SW 1271 (cell line): ENCODE data around the gene VSIG1.

ENCODE experiments used
- DNase-seq, 2 experiments: peaks; one replicate each; lab custom pipeline; 2025; lab: John Stamatoyannopoulos, UW

The VSIG1 gene

GRCh38 chrX:108044554-108045256 is at the start of gene VSIG1:
TSS of gene VSIG1 (plus strand) at chrX:108045065. CDS start at chrX:108045131, 66 bp downstream.
- no peak for DNase-seq

- DNase-seq = no peak
Observed at GRCh38 chrX:107996124-107996523, 48.7 kb upstream of the VSIG1 start.

GRCh38 chrX:108000751-108001150 is 44.1 kb upstream of the VSIG1 start:
- DNase-seq = no peak

- peak in 1 of 2 experiments; percentile 0 for DNase-seq
Observed at GRCh38 chrX:108001218-108001814, 43.5 kb upstream of the VSIG1 start.

GRCh38 chrX:108018656-108019381 is 26.0 kb upstream of the VSIG1 start:
- DNase-seq = no peak

- no peak for DNase-seq
Observed at GRCh38 chrX:108019382-108019875, 25.4 kb upstream of the VSIG1 start.

- no peak for DNase-seq
Observed at GRCh38 chrX:108020631-108021030, 24.2 kb upstream of the VSIG1 start.

- DNase-seq = no peak
Observed at GRCh38 chrX:108022491-108023089, 22.3 kb upstream of the VSIG1 start.

- no peak for DNase-seq
Observed at GRCh38 chrX:108025376-108025775, 19.5 kb upstream of the VSIG1 start.

- no peak for DNase-seq
Observed at GRCh38 chrX:108025954-108026600, 18.8 kb upstream of the VSIG1 start.

GRCh38 chrX:108028854-108029253 is 16.0 kb upstream of the VSIG1 start:
- no peak for DNase-seq

GRCh38 chrX:108029928-108030711 is 14.7 kb upstream of the VSIG1 start:
- no peak for DNase-seq

GRCh38 chrX:108032944-108033343 is 11.9 kb upstream of the VSIG1 start:
- DNase-seq = no peak

GRCh38 chrX:108033890-108034289 is 11.0 kb upstream of the VSIG1 start:
- no peak for DNase-seq

GRCh38 chrX:108034725-108035124 is 10.1 kb upstream of the VSIG1 start:
- no peak for DNase-seq

- DNase-seq = no peak
Observed at GRCh38 chrX:108036298-108036973, 8.4 kb upstream of the VSIG1 start.

- DNase-seq = no peak
Observed at GRCh38 chrX:108049649-108050048, 4.8 kb downstream of the VSIG1 start.

- no peak for DNase-seq
Observed at GRCh38 chrX:108053218-108053617, 8.4 kb downstream of the VSIG1 start.

GRCh38 chrX:108055546-108055945 is 10.7 kb downstream of the VSIG1 start:
- DNase-seq = no peak

- DNase-seq = no peak
Observed at GRCh38 chrX:108059801-108060200, 14.9 kb downstream of the VSIG1 start.

- no peak for DNase-seq
Observed at GRCh38 chrX:108064001-108064400, 19.1 kb downstream of the VSIG1 start.
